Ramos (cell line): ENCODE measurements around the gene POLE4.

Experiments
- in situ Hi-C: fragments of 300-500 bp; cut with MboI; formaldehyde crosslinking; loops from one replicate; pipeline ENCODE4 v1.14.3; 2022; ENCODE audit warnings: low sequenced_read_pairs; ENCODE audit not compliant: unreplicated experiment

The POLE4 gene

DNA sequence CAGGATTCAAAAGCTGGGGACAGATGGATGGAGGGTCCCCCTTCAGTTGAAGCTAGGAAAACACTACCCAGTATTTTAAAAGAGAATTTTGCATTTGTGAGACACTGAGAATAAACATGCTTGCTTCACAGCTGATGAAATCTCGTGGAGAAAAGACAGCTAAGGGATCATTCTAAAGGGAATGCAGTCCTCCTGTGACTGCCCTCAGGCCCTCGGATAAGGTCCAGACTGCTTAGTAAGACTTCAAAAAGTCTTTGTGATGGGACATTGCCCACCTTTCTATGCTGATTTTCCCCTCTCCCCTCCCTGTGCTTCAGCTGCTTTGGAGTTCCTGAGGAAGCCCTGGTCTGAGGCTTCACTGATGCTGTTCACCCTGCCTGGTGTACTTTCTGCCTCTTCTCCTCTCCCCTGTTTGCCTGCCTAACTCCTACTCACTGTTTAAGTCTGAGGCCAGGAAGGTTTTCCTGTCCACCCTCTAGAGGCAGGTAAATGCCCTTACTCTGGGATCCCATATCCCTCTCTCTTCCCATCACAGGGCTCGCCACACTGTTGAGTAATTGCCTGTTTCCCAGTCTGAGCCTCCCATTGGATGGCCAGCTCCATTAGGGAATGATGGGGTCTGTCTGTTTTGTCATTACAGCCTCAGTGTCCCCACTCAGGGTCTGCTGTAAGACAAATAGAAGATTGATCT lies 26.6 kb downstream of the POLE4 start:
- in situ Hi-C loops, result no loop called here

DNA sequence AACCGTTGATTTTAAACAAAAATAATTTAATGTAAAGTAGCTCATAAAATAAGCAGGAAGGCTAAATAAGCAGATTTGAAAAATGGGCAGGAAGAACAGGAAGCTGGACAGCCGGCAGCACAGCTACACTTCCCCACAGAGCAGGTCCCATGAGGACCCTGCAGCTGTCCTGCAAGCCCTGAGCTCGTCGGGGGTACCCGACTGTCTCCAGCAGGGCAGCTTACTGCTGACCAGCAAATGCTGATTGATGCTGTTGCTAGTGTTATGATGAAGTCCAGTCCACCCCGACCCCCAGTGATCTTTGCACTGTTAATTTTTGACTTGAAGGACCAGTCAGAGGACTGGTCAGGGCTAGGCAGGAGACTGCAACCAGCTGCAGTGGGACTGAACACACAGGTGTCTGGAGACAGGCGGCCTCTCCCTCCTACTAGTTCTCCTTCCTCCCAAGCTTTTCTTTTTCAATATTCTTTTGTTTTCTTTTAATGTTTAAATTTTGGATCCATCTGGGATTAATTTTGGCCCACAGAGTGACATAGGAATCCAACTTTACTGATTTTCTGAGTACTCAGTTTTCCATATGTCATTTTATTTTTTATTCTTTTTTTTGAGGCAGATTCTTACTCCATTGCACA lies 27.7 kb downstream of the POLE4 start:
- in situ Hi-C loops, result no loop called here

DNA sequence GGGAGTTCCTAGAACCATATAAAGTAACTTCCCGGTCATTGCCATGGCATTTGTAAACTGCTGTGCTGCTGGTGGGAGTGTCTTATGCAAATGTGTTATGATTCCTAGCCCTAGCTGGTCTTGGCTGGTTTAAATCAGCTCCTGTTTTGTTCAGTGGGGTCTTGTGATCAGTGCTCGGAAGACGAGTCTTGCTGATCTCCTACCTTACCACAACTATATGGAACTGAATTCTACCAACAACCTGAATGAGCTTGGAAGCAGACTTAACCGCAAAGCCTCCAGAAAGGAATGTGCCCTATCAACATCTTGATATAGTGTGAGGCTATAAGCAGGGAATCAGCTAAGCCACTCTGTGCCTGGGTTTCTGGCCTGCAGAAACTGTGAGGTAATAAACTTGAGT lies 33.5 kb downstream of the POLE4 start:
- in situ Hi-C loops, result no loop called here

DNA sequence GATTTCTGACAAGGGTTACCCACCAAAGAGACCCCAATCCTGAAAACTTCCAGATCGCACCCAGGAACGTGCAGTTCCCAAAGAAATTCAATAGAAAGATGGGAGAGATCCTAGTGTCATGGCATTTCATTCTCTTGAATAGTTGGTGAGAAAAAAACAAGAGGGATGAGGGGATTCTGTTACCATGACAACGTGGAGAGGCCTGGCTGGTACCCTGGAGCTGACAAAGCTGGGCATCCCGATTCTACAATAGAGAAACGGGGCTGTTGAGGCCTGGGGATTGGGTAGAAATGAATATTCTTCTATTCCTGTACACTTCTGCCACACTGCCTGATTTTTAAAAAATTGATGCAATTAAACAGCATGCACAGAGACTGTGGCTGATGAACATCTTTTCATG lies 41.0 kb downstream of the POLE4 start:
- in situ Hi-C loops, result no loop called here

DNA sequence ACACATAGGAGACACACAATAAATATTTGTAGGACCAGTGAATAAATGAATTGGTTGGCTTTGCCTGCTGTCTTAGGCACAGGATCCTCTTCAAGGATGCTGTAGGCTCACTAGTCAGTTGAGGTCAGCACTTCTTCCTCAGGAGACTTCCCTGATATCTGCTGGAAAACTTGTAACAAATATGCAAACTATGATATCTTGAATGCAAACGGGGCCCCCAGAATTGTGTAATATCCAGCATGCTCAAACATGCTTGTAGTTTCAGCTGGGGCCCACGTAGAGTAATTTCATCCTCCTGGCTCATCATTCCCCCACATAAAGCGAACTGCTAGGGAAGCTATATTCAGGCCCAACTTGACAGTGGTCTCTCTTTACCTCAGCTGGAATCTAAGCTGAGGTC lies 43.6 kb downstream of the POLE4 start:
- in situ Hi-C loops, result no loop called here

DNA sequence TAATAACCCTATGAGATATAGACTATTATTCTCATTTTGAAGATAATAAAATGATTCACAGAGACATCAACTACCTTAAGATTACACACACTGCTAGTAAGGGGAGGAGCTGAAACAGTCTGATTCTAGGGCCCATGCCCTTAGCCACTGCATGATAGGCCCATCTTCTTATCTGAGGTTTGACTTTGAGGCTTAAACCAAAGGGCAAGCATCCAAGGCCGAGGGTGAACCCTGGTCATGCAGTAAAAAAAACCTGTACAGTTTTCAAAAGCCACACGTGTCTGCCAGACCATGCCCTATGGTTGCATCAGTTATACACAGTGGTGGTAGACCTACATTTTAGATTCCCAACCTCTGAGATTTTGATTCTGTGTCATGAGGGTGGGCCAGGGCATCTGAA lies 44.8 kb downstream of the POLE4 start:
- in situ Hi-C loops, result no loop called here

DNA sequence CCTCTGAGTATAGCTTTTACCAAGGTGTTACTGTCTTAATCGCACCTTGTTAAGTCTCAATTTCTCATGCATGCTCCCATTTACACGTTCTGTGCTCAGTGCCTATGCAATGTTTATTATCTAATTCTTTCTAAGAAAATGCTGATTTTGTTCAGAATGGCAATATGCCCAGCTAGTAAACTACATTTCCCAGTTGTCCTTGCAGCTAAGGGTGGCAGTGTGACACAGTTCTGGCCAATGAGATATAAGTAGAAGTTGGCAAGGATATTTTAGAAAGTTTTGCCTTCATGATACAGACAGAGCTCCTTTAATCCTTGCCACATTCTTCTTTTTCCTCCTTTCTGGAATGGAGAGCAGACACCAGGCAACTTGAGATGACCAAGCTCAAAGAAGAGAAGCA lies 45.3 kb downstream of the POLE4 start:
- in situ Hi-C loops, result no loop called here

DNA sequence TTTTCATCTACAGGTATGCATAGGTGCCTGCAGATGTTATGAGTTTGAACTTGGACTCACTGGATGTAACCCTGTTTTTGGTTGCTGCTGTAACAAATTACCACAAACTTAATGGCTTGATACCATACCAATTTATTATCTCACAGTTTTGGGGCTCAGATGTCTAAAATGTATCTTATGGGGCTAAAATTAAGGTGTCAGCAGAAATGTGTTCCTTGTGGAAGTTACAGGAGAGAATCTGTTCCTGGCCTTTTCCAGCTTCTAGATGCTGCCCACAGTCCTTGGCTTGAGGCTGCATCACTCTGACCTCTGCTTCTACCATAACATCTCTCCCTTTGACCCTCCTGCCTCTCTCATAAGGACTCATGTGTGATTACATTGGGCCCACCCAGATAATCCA lies 47.6 kb downstream of the POLE4 start:
- in situ Hi-C loops, result no loop called here

DNA sequence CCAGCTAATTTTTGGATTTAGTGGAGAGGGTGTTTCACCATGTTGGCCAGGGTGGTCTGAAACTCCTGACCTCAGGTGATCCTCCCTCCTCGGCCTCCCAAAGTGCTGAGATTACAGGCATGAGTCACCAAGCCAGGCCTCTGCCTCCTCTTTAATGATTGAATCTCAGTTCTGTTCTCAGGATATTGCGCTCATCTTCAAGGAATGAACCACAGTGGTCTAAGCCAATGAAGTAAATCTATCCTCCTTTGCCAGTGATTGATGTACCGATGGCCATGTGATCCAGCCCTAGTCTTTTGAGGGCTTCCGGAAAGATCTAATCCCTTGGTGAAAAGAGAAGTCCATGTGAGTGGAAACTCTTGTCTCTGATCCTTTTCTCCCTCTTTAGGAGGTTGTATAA lies 48.6 kb downstream of the POLE4 start:
- in situ Hi-C loops, result no loop called here

DNA sequence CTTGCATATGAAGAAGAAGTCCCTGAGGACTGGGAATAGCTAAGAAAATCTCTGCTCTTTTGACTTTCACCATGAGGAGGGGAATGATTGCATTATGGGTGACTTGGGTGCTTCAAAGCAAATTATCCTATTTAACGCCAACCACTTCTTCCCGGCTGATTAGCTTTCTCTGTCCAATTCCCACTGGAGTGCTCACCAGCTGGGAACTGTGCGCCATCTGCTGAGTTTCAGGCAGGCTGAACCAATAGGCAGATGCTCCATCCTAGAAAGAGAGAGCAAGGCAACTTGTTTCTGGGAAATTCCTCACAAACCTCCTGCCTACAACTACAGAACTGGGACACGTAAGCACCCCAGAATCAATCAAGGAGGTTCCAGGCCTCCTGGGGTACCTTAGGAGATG lies 49.4 kb downstream of the POLE4 start:
- in situ Hi-C loops, result no loop called here

DNA sequence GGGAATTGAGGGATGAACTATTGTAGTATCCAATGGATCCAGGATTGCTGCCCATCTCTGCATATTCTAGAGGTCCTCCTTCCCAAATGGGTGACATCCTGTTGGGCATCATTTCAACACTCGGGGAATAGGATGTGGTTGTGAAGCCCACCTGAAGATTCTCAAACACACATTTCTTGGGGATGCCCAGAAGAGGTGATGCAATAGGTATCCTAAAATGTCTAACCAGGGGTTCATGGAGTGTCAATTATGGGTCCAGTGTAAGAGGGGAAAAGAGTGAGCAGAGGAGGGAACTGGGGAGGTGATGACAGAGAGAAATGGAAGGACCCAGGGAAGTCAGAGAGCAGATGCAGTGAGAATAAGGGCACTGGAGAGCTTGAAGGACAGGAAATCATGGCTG lies 52.1 kb downstream of the POLE4 start:
- in situ Hi-C loops, result no loop called here

DNA sequence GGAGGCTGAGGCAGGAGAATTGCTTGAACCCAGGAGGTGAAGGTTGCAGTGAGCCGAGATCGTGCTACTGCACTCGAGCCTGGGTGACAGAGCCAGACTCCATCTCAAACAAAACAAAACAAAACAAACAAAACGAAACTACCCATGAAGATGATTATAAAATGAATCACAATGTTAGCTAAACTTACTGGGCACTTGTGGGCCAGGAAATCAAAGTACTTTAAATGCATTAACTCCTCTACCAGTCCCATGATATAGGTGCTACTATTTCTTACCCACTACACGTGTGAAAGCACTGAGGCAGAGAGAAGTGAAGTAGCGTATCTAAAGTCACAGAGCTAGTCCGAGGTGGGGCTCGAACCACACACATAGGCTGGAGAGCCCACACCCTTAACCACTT lies 53.6 kb downstream of the POLE4 start:
- in situ Hi-C loops, result no loop called here

DNA sequence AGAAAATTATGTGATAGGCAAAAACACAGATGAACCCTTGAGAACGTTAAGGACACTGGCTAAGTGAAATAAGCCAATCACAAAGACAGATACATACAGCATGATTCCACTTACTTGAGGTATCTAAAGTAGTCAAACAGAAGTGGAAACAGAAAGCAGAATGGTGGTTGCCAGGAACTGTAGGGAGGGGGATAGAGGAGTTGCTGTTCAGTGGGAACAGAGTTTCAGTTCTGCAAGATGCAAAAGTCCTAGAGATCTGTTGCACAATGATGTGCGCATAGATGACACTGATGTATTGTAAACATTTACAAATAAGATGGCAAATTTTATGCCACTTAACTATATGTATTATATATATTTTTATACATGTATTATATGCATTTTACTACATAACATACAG lies 59.7 kb downstream of the POLE4 start:
- in situ Hi-C loops, result no loop called here
